Epithelial cell of prostate (primary cell): ENCODE data around the gene CCDC174.
A peak's percentile ranks its signal among the peaks of the same experiment; 100 is the strongest.
"Not testable (repeated sequence)": the region's sequence is repeated elsewhere in the genome, so short reads cannot be mapped to it uniquely, and the experiment has no call there.

ENCODE experiments used
- DNase-seq: peaks from one replicate; pipeline ENCODE4 v3.0.0-alpha.2; 2011; ENCODE audit warnings: low read depth, low spot score
- H3K27ac ChIP-seq: fragments of 450-650 bp; 2 replicates; pipeline ENCODE4 v1.5.1; 2017; ENCODE audit warnings: mild to moderate bottlenecking

CCDC174 gene

DNA sequence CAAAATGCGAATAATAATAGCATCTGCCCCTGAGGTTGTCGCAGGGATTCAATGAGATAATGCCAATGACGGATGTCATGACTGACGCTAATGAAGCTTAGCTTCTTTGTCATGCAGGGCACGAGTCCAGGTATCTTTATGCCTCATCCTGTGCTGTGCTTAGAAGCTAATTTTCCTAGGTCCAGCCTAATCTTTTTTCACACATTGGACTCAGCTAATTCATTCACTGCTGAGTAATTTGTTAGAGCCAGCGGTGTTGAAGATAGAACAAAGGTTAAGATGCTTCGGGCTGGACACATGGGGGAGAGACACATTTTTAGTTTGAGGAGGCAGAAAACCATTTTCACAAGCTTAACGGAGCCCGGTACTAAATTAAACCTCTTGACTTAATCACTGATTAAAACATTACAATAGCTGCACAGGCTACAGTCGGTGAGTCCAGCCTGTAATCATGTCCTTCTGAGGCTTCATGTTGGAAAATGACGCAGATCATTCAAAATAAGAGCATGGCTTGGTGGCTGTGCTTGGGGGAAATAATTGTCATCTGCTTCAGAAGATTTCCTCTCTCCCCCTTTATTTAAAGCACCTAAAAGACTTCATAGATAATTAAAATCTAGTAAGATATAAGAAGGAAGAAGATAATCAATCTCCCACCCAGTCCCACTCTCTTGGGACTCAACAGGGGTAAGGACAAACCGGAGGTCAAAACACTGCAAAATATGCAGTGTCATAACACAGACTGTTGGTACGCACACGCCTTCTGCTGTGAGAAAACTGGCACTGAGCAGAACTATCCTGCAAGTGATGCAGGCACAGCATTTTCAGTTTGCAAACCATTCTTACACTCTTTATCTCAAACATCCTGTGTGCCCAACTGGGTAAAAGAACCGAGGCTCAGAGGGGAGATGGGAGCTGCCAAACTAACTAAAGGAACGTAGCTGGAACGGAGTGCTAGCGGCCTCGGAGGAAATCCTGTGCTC lies 3.3 kb upstream of the CCDC174 start:
- no peak for DNase-seq
- no peak overlapping the region for H3K27ac ChIP-seq

DNA sequence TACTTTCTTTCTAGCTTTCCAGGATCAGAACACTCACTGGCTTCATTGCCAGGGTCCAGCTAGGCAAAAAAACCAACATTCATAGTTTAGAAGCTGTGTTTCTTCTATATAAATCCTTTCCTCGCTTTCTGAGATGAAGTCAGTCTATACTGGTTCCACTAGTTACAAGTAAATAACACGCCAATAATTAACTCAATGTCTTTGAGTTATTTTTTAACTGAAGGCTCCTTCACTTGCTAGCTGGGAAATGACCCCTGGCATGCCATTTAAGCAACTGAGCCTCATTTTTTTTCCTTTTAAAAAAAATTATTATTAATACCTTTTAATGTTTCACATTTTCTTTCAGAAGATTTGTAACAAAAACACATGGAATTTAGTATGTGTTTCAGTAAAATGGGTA lies 2.1 kb upstream of the CCDC174 start:
- DNase-seq: no peak
- H3K27ac ChIP-seq: no peak overlapping the region

DNA sequence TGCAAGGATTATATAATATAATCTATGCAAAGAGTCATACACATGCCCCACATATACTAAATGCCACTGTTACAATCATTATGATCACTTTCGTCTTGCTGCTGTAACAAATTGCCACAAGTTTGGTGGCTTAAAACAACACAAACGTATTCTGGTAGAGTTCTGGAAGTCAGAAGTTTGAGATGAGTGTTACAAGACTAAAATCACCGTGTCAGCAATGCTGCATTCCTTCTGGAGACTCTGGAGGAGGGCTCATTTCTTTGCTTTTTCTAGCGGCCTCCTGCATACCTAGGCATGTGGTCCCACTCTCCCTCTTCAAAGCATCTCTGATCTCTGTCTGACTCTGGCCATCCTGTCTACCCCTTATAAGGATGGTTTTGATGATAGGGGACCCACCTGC lies 1.4 kb upstream of the CCDC174 start:
- no peak overlapping the region for H3K27ac ChIP-seq
- DNase-seq: no peak

DNA sequence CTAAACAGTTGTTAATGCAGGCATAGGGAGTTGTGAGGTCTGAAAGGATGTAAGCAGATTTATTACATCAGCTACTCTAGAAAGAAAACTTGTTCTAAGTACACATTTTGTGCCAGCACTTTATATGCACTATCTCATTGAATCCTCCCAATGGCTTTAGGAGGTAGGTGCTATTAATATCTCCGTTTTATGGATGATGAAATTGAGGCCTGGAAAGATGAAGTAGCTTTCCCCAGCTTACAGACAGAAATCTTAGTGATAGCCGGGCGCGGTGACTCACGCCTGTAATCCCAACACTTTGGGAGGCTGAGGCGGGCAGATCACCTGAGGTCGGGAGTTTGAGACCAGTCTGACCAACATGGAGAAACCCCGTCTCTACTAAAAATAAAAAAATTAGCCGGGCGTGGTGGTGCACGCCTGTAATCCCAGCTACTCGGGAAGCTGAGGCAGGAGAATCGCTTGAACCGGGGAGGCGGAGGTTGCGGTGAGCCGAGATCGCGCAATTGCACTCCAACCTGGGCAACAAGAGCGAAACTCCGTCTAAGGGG lies 872 bp downstream of the CCDC174 start:
- DNase-seq: not testable (repeated sequence)
- peak overlapping the region; percentile 87 for H3K27ac ChIP-seq

DNA sequence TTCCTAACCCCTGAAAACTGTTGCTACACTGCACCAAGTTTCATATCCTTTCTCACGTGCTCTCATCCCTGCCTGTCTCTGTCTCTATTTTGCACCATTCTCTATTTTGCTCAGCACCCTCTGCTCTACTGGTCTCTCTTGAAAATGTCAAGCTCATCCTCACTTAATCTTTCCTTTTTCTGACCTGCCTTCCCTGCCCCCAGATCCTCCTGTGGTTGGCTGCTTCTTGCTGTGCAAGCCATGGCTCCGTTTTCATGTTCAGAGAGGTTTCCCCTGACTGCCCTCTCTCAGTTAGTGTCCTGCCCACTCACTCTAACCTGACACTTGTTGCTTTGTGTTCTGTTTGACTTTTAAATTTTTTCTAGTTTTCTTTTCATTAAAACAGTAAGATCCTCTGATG lies 6.0 kb downstream of the CCDC174 start:
- no peak overlapping the region for H3K27ac ChIP-seq
- DNase-seq: no peak

DNA sequence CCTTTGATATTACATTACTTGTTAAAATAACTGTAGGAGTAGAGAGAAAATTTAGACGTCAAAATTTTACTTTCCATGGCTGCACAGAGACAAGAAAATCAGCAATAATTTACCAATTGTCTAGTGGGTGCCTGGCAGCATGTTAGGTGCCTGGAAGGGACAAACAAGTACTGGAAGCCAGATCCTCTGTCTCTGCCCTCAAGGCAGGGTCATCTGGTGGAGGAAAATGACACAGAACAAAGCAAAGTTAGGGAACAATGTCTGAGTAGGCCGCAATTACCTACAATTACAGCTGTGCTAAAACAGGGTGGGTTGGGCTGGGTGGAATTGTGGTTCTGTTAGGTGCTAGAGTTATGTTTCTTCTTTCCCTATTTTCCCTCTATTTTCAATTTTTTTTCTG lies 7.4 kb downstream of the CCDC174 start:
- H3K27ac ChIP-seq: no peak overlapping the region
- no peak for DNase-seq

DNA sequence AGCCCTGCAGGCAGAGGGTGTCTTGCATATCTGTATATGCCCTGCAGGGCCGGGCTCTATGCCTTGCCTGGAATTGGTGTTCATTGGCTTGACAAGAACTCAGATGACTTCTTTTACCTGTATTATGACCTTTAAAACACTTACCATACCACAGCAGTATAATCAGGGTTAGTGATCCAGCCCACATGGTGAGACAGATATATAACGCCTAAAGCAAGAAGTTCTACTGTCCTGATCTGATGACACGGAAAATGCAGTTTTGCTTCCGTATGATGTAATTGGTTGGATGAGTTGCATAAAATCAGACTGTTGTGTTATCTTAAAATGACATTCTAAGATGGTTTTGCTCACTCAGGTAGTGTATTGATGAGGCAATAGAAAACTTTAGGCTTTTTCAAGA lies 9.4 kb downstream of the CCDC174 start:
- DNase-seq: no peak

DNA sequence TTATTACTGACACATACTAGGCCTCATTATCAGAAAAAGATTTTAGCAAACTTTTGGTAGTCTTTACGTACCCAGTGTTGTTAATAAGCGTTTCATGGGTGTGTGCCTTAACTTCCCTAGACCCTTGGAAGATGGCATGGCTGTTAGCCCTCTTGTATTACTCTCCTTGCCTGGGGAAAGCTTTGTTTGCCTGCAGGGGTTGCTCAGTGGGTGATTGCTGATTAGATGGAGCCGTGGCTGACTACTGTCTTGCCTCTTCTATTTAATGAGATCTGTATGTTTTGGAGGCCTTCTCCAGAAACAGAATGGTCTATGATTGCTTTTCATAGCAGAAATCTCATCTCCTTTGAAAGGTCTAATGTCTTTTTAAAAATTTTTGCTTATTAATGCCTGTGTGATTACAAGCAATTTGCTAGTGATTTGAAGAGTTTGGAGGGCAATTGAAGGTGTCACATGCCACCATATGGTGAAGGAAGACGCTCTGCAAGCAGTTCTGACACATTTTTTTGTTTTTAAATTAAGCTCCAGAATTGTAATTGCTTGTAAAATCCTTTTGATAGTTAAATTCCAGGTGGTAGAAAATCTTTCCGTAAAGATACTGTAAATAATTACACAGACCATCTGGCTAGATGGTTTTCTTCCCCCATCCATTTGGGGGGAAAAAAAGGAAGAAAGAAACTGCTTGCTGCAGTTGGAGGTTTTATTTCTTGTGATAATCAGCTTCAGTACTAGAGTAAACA lies 12.0 kb downstream of the CCDC174 start:
- H3K27ac ChIP-seq: no peak overlapping the region
- DNase-seq: no peak

More for the DNA sequence above, 9.4 kb downstream of the CCDC174 start:
- H3K27ac ChIP-seq: peak overlapping the region; percentile 15

DNA sequence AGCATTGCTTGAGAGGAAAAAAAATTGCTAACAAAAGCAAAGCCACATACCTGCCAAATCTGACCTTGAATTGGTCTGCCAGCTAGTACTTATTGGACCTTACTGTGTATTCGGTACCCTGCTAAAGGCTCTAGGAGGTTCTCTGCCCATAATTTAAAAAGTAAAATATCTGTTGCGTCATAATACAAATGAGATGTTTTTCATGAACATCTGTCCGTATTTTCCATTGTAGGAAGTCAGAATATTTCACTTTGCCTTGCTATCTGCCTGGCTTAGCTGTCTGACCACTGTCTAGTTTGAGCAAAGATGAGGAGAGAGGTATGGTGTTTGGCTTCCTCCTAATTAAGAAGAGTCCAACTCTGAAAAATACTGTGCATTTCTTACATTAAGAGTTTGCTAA lies 12.6 kb downstream of the CCDC174 start:
- no peak overlapping the region for H3K27ac ChIP-seq

DNA sequence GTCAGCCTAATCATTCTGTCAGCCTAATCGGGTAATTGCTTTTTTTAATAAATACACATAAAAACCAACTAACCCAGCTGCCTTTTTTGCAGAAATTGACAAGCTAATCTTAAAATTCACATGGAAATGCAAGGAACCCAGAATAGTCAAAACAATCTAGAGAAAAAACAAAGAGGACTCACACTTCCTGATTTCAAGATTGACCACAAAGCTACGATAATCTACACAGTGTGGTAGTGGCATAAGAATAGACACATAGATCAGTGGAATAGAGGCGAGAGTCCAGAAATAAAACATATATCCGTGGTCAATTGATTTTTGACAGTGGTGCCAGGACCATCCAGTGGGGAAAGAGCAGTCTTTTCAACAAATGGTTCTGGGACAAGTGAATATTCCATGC lies 21.0 kb downstream of the CCDC174 start:
- no peak for DNase-seq
- H3K27ac ChIP-seq: no peak overlapping the region

More for the DNA sequence above, 12.6 kb downstream of the CCDC174 start:
- DNase-seq: no peak

DNA sequence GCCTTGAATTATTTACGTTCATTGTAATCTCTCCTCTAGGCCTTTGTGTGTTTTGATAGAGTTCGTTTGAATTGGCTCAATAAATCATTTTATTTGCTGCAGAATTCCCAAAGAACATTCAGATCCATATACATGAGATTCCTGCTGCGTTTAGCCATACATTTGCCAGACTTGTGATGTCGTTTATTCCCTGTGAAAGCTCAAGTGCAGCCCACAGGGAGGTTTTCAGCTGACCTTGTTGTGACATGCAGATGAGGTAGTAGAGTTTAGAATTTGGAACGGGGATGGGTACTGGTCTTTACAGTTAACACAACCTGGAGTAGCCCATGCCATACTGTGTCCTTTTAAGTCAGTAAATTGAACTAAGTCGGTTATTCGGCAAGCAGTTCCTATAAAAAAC lies 23.3 kb downstream of the CCDC174 start, which contains the start of gene C3orf20:
Gene C3orf20 (plus strand): TSS at position 301 of the 400 bp plus-strand sequence. CDS start 7,573 bp downstream, outside the sequence.
- H3K27ac ChIP-seq: no peak within 1 kb of the TSS
- no peak for DNase-seq

DNA sequence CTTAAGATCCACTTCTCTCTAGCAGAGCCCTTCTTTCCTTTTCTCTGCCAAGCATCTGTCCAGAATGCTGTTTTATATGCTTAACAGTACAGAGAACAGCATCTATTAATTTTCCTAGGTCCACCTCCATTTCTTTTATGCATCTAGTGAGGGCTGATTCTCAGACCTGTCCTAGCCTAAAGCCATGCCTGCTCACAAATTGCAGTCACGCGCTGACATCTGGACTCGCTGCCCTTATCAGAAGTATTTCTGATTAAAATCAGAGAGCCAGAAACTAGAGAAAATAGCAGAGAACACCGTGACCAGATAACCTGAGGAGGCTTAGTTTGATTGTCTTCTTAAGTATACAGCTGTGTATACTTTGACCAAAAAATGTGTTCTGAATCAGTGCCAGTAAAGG lies 25.3 kb downstream of the CCDC174 start:
- no peak for DNase-seq

DNA sequence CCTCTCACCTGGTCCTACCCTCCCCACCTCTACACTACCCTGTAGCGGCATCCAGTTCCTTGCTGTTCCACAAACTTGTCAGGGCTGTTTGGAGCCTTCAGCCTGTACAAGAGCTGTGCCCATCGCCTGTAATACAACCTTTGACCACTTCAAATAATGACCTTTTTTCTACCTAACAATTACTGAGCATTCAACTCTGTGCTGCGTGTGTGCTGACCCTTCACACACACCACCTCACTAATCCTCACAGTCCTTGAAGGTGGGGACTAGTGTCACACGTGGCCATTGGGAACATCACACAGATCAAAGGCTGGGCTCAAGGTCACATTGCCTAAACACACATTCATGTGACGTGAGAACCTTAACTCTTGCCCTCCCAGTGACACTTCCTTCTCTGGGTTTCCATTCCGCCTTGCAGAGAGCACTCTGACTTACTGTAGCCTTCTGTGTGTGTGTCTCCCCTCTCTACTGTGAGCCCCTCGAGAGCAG lies 26.5 kb downstream of the CCDC174 start:
- no peak for DNase-seq
- no peak overlapping the region for H3K27ac ChIP-seq

More for the DNA sequence above, 25.3 kb downstream of the CCDC174 start:
- no peak overlapping the region for H3K27ac ChIP-seq

DNA sequence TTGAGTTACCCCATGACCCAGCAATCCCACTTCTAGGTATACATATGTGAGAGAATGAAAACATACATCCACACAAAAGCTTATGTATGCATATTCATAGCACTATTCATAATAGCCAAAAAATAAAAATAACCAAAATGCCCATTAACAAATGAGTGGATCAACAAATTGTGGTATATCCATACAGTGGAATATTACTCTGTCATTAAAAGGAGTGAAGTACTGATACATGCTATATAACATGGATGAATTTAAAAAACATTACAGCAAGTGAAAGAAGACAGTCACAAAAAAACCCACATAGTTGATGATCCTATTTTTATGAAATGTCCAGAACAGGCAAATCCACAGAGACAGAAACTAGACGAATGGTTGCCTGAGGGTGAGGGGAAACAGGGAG lies 28.6 kb downstream of the CCDC174 start:
- no peak overlapping the region for H3K27ac ChIP-seq
- no peak for DNase-seq

DNA sequence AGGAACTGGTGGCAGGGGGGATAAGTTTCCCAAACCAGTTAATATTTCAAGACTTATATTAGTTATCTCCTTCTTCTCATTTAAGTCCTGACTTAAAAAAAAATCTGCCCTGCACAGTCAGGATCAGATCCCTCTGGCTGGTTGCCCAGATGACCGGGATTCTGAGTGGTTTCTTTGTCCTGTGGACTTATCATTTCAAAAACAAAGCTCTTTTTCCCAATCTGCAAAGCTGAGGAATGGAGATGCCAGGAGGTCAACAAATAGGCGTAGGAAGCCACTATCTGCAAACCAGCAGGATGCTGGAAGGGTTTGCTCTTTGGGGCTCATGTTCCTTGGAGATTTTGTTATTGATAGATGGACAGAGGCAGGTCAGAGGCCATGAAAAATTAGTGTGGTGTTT lies 29.2 kb downstream of the CCDC174 start:
- no peak overlapping the region for H3K27ac ChIP-seq
- DNase-seq: no peak

DNA sequence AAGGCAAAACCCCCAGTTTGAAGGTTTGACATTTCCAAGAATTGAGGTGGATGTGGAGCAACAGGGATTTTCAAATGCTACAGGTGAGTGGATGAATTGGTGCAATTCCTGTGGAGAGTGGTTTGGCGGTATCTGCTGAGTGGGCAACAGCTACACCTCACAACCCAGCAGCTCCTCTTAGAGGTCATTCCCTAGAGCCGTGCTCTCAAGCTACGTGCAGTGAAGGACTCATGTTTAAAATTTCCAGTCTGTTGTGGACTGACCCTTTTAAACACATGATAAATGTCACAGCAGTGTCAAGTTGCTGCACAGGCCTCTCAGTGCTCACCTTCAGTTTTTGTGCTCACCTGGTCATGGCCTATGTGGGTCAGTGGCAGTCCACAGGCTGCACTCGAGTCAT lies 32.9 kb downstream of the CCDC174 start:
- no peak for DNase-seq
- no peak overlapping the region for H3K27ac ChIP-seq

DNA sequence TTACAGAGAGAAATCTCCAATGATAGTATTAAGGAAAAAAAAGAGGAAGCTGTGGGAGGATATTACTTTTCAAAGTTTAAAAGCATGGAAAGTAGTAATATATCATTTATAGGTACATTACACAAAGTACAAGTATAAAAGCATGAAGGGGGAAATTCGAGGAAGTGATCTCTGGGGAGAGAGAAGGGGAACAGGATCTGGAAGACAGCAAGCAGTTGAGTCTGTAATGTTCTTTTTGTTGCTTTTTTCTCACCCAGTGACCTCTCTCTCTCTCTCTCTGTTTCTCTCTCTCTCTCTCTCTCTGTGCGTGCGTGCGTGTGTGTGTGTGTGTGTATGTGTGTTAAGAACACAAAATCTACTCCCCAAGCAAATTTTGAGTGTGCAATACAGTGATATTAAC lies 33.6 kb downstream of the CCDC174 start:
- DNase-seq: no peak
- no peak overlapping the region for H3K27ac ChIP-seq

DNA sequence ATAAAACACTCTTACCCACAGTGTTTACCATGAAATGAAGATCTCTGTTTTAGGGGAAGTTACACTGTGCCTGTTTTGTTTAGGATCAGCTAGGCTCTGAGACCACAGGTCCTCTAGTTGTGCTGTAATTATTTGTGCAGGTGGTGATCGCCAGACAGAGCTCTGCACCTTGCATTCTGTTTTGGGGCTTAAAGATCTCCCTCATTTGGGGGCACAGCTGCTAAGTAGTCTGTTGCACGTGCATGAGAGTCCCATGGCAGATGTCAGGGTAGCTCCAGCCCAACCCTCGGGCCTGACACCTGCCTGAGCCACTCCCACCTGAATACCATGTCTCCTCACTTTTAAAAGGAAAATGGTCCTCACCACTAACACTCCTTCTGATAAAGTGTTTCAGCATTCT lies 35.8 kb downstream of the CCDC174 start:
- DNase-seq: no peak
- no peak overlapping the region for H3K27ac ChIP-seq

DNA sequence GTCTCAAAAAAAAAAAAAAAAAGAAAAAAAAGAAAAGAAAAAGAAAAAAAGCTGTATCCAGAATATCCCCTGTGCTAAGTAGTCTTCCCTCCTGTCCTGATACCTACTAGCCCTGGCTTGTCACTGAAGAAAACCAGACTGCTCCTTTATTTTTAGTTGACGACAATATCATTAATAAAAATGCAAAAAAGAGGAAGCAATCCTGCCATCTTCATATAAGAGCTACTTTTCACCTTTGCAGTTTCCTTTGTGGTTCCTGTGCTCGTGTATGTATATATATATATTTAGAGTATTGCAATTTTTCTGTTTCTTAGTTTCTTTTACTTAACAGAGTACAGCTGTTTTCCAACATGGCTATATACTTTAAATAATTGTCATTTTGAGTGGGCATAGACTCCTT lies 37.0 kb downstream of the CCDC174 start:
- H3K27ac ChIP-seq: no peak overlapping the region
- no peak for DNase-seq

DNA sequence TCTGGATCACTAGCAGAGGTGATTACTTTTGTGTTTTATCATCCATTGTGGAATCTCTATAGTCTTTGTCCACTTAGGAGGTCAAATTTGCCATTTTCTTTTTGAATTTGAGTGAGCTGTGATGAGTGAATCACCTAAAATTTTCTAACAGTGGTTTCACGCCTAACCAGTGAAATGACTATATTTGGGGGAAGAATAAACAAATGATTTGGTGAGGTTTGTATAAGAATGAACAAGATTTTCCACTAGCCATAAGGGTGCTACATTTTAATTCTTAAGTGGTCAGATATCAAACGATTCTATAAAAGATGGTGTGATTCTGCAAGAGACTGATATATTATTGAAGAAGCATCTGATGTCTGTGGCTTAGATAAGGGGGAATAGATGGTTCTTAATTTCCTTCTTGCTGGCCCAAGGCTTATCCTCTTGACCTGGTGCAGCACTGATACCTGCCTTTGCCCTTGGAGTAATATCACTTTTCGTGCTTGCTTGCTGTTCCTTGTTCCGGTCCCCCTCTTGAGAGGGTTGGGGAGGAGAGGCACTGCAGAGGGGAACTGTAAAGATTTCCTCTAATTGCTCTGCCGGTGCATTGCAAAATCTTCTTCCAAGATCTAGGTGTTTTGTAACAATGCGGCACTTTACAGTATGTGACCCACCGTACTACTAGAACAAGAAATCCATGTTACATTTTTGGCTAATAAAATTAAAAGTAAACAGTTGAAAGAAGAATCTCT lies 37.9 kb downstream of the CCDC174 start:
- no peak for DNase-seq
- no peak overlapping the region for H3K27ac ChIP-seq
